Activated CD8-positive, alpha-beta memory T cell treated with anti-CD3 and anti-CD28 coated beads for 36 hours (primary cell): ENCODE measurements around the gene CCDC187. TPM values are rescaled to one million over a fixed set of nuclear protein-coding genes. Genes with fewer than 3 reads are reported as not detected.

Source experiments
- CTCF ChIA-PET: fragments of 350-600 bp; sonication (Branson Sonifier 250); formaldehyde crosslinking; loops from one replicate; lab custom pipeline; 2021; ENCODE audit warnings: antibody characterized with exemption; lab: Charles Lee
- POLR2A ChIA-PET: fragments of 350-600 bp; sonication (Branson Sonifier 250); formaldehyde crosslinking; loops from one replicate; lab custom pipeline; 2021; ENCODE audit warnings: antibody characterized with exemption; lab: Charles Lee
- total RNA-seq, 2 experiments: library from RNA; stranded (reverse); gene quantifications; one replicate each; pipeline ENCODE4 v1.2.3, GENCODE V29; 2021

The CCDC187 gene
- total RNA-seq, 2 experiments from 2014 or later: not detected

- POLR2A ChIA-PET: no interaction called here
- CTCF ChIA-PET: no interaction called here
These were observed 51.0 kb downstream of the CCDC187 start for GRCh38 chr9:136252846-136253245.

GRCh38 chr9:136252281-136252680 is 51.6 kb downstream of the CCDC187 start:
- CTCF ChIA-PET: no interaction called here
- POLR2A ChIA-PET: no interaction called here

GRCh38 chr9:136251264-136252115 is 52.4 kb downstream of the CCDC187 start:
- POLR2A ChIA-PET: no interaction called here
- CTCF ChIA-PET: no interaction called here

- CTCF ChIA-PET: no interaction called here
- POLR2A ChIA-PET: no interaction called here
These were observed 53.2 kb downstream of the CCDC187 start for GRCh38 chr9:136250676-136251075.

- ChIA-PET CTCF (no interaction called here), POLR2A (no interaction called here)
These were observed 53.9 kb downstream of the CCDC187 start for GRCh38 chr9:136249877-136250559.

- ChIA-PET POLR2A (no interaction called here), CTCF (no interaction called here)
These were observed 54.7 kb downstream of the CCDC187 start for GRCh38 chr9:136248951-136249876.

- CTCF ChIA-PET: no interaction called here
- POLR2A ChIA-PET: no interaction called here
These were observed 55.8 kb downstream of the CCDC187 start for GRCh38 chr9:136247947-136248637.

GRCh38 chr9:136247551-136247916 is 56.4 kb downstream of the CCDC187 start:
- POLR2A ChIA-PET: no interaction called here
- CTCF ChIA-PET: no interaction called here

- CTCF ChIA-PET: no interaction called here
- POLR2A ChIA-PET: interaction anchor here (1.0 kb wide), 1 partner anchor 20 kb away, joined by 3 read pairs; no protein-coding TSS in a partner anchor
These were observed 56.9 kb downstream of the CCDC187 start for GRCh38 chr9:136246849-136247550.

GRCh38 chr9:136245219-136246150 is 58.4 kb downstream of the CCDC187 start, which contains the start of gene QSOX2:
Gene QSOX2, minus strand, starts transcription at chr9:136245812. Its CDS starts 9 bp downstream, at chr9:136245803.
- POLR2A ChIA-PET: interaction anchor here (0.5 to 1.0 kb wide), 2 partner anchors 22 to 141 kb away, joined by 3 read pairs; no protein-coding TSS in a partner anchor
- CTCF ChIA-PET: no interaction called here

- ChIA-PET POLR2A (interaction anchor here (0.5 kb wide), 1 partner anchor 141 kb away, joined by 3 read pairs; no protein-coding TSS in a partner anchor), CTCF (no interaction called here)
These were observed 59.0 kb downstream of the CCDC187 start for GRCh38 chr9:136244969-136245218.

GRCh38 chr9:136244122-136244968 is 59.5 kb downstream of the CCDC187 start:
- CTCF ChIA-PET: interaction anchor here (1.1 kb wide), 1 partner anchor 20 kb away, joined by 3 read pairs; no protein-coding TSS in a partner anchor
- POLR2A ChIA-PET: no interaction called here

GRCh38 chr9:136243631-136244030 is 60.3 kb downstream of the CCDC187 start:
- ChIA-PET POLR2A (no interaction called here), CTCF (interaction anchor here (1.1 kb wide), 1 partner anchor 20 kb away, joined by 3 read pairs; no protein-coding TSS in a partner anchor)

GRCh38 chr9:136242918-136243525 is 60.9 kb downstream of the CCDC187 start:
- ChIA-PET POLR2A (no interaction called here), CTCF (interaction anchor here (1.1 kb wide), 1 partner anchor 21 kb away, joined by 3 read pairs; no protein-coding TSS in a partner anchor)

- POLR2A ChIA-PET: no interaction called here
- CTCF ChIA-PET: no interaction called here
These were observed 61.6 kb downstream of the CCDC187 start for GRCh38 chr9:136242248-136242647.

GRCh38 chr9:136241542-136241941 is 62.4 kb downstream of the CCDC187 start:
- CTCF ChIA-PET: no interaction called here
- POLR2A ChIA-PET: no interaction called here
